Keratinocyte (primary cell): Measurements from ENCODE around the gene AVPR2.

Source experiments
- CTCF ChIP-seq, 3 experiments: IDR thresholded peaks in 1 of 3; conservative IDR thresholded peaks in 1 of 3; optimal IDR thresholded peaks in 1 of 3; 2 replicates in 2 of 3; 3 replicates in 1 of 3; pipeline versions ENCODE3 to v1.5.1; 2011; ENCODE audit warnings: low read length in 3 of 3, mild to moderate bottlenecking in 3 of 3, moderate library complexity in 2 of 3, control low read depth in 1 of 3, inconsistent platforms in 1 of 3; ENCODE audit not compliant: insufficient read depth in 2 of 3; ENCODE audit errors: extremely low read depth in 1 of 3
- EZH2 ChIP-seq: IDR thresholded peaks from one replicate; pipeline ENCODE4 v1.6.1; 2012; ENCODE audit warnings: inconsistent platforms, mild to moderate bottlenecking, low read length, moderate library complexity

- TF ChIP-seq CTCF (optimal IDR thresholded peaks at IDR 0.05 in 1 of 3, IDR thresholded peaks at IDR 0.05 in 1 of 3, conservative IDR thresholded peaks at IDR 0.05 in 1 of 3; ENCODE audit: extremely low read depth in 1 of 3, insufficient read depth in 2 of 3, low read length in 3 of 3) (no peak), EZH2 (no peak)
These were observed 20.9 kb downstream of the AVPR2 start for GRCh38 chrX:153925387-153925738.
